Thymus (tissue), 14 donors: ENCODE measurements around the gene PBLD. TPM values are rescaled to one million over a fixed set of nuclear protein-coding genes. Genes with fewer than 3 reads are reported as not detected.

Experiments used
- DNase-seq, 9 donors: peaks; one replicate each; pipeline ENCODE4 v3.0.0-alpha.2; 2013; ENCODE audit warnings: low spot score in 9 of 9, low read depth in 6 of 9, missing footprints in 1 of 9
- H3K27ac ChIP-seq, 2 donors: one replicate each; pipeline ENCODE4 v1.5.1; 2013; ENCODE audit warnings: control low read depth in 1 of 2, low read depth in 1 of 2, low read length in 1 of 2, mild to moderate bottlenecking in 1 of 2, moderate library complexity in 1 of 2
- H3K27me3 ChIP-seq, 2 donors: one replicate each; pipeline ENCODE4 v1.5.1; 2013; ENCODE audit warnings: low read length in 1 of 2; ENCODE audit not compliant: control insufficient read depth in 2 of 2, insufficient read depth in 1 of 2
- H3K36me3 ChIP-seq, 2 donors: one replicate each; pipeline ENCODE4 v1.5.1; 2013; ENCODE audit warnings: low read length in 1 of 2, mild to moderate bottlenecking in 1 of 2, moderate library complexity in 1 of 2; ENCODE audit not compliant: control insufficient read depth in 2 of 2, insufficient read depth in 2 of 2
- H3K4me1 ChIP-seq, 2 donors: one replicate each; pipeline ENCODE4 v1.5.1; 2013; ENCODE audit warnings: low read length in 2 of 2; ENCODE audit not compliant: control insufficient read depth in 2 of 2, insufficient read depth in 2 of 2
- H3K4me3 ChIP-seq, 2 donors: one replicate each; pipeline ENCODE4 v1.5.1; 2013; ENCODE audit warnings: low read length in 2 of 2, control low read depth in 1 of 2, mild to moderate bottlenecking in 1 of 2
- H3K9me3 ChIP-seq, 2 donors: one replicate each; pipeline ENCODE4 v1.5.1; 2013; ENCODE audit warnings: low read length in 1 of 2, mild to moderate bottlenecking in 1 of 2; ENCODE audit not compliant: control insufficient read depth in 2 of 2, insufficient read depth in 1 of 2
- WGBS: extraction: QIAGEN DNeasy Blood & Tissue Kit; methylation state at CpG from one replicate; pipeline ENCODE4 v1.1.7; 2013; 5-methylcytosine and 5-hydroxymethylcytosine counted together
- long read RNA-seq, 10 donors: transcript quantifications; one replicate each; lab custom pipeline, GENCODE V29; 2026
- polyA plus RNA-seq: library from polyadenylated mRNA; stranded (reverse); fragments of 200-250 nt; gene quantifications from one replicate; pipeline ENCODE4 v1.2.3, GENCODE V29; 2013
- total RNA-seq: library from RNA; stranded (reverse); fragments of 120-200 nt; gene quantifications from one replicate; pipeline ENCODE4 v1.2.4, GENCODE V29; 2013
- donor health status: healthy.

The PBLD gene
- 1.7 TPM for total RNA-seq
- 2.5 TPM for polyA plus RNA-seq
- long read RNA-seq, donor 1 = 0 reads
- long read RNA-seq, donor 2 = 0 reads
- long read RNA-seq, donor 3, partial matches to known transcripts = 113 of 113 reads
- long read RNA-seq, donor 3, other reads (novel, unspliced or antisense) = 0 of 113 reads
- long read RNA-seq, donor 4, partial matches to known transcripts = 156 of 195 reads
- long read RNA-seq, donor 4, other reads (novel, unspliced or antisense) = 39 of 195 reads
- long read RNA-seq, donor 5, partial matches to known transcripts = 291 of 357 reads
- long read RNA-seq, donor 5, other reads (novel, unspliced or antisense) = 65 of 357 reads
- long read RNA-seq, donor 6 = 0 reads
- long read RNA-seq, donor 7, partial matches to known transcripts = 217 of 295 reads
- long read RNA-seq, donor 7, other reads (novel, unspliced or antisense) = 78 of 295 reads
- long read RNA-seq, donor 8 = 0 reads
- long read RNA-seq, donor 9, partial matches to known transcripts = 137 of 178 reads
- long read RNA-seq, donor 9, other reads (novel, unspliced or antisense) = 41 of 178 reads
- long read RNA-seq, donor 10, partial matches to known transcripts = 134 of 175 reads
- long read RNA-seq, donor 10, other reads (novel, unspliced or antisense) = 41 of 175 reads

DNA sequence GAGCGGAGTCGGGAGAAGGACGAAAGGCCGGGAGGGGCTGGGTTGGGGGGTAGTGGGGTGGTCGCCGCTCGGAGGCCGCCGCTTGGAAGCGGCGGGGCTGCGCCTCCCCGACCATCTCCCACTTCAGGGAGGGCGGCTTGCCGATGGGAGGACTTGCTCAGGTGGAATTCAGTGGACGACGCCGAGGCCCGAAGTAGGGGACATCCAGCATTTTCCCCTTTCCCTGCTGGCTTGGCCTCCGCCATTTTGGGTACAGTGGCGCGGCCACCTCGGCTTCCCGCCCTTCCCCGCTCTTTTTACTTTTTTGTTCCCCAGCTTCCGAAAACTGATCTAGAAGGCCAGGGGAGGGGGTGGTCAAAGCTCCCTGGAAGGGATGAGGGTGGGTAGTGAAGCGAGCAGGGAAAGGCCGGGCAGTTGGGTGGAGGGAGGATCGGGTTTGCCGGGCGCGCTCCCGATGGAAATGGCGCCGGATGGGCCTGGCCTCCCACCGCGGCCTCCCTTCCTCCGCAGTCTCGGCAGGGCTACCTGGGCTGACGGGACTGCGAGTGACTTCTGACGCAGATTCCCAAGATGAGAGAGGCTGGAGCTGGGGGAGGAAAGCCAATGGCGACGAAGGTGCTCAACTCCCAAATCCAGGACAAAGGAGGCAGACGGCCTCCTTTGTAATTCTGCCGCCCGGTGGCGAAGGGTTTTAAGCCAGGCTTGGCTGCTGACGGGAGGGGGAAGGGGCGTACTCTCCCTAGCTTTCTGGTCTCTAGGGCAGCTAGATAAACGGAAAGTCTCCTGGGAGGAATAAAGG is at the start of gene PBLD:
TSS of gene PBLD (minus strand) at position 670 of the 799 bp plus-strand sequence. CDS start 26,084 bp downstream, outside the sequence.
- peak within 1 kb of the TSS; percentile 88 to 99 for H3K4me3 ChIP-seq
- under 1% methylated on average over 51 of the region's 51 CpGs for WGBS
- H3K27ac ChIP-seq = peak within 1 kb of the TSS; percentile 100
- no peaks in the 10 kb centered on the region for H3K27me3 ChIP-seq
- H3K4me1 ChIP-seq = peaks cover 18 to 25% of the 10 kb centered on the region in 2 donors
- no peaks in the 10 kb centered on the region for H3K9me3 ChIP-seq
- peak in 7 of 9 donors; percentile 61 to 87 (median 67) for DNase-seq
- H3K36me3 ChIP-seq = peaks cover 0 to 11% of the 10 kb centered on the region in 2 donors

DNA sequence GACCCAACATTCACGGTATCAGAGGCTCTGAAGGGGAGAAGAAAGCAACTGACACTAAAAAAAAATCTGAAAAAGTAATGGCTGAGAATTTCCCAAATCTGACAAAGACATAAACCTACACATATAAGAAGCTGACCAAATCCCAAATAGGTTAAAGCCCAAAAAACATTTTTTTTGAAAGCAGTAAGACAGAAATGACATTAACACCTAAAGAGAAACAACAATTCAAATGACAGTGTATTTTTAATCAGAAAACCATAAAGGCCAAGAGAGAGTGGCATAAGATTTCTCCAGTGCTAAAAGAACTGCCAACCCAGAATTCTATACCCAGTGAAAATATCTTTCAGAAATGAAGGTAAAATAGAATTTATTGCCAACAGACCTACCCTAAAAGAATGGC is 38.9 kb upstream of the PBLD start:
- Histone ChIP-seq H3K36me3 (peaks cover 31 to 37% of the 10 kb centered on the region in 2 donors), H3K27me3 (no peaks in the 10 kb centered on the region), H3K4me1 (no peaks in the 10 kb centered on the region), H3K27ac (no peak overlapping the region), H3K4me3 (no peak overlapping the region), H3K9me3 (peaks cover 2 to 12% of the 10 kb centered on the region in 2 donors)
- DNase-seq = no peak
- 97% methylated on average over 1 of the region's 1 CpG for WGBS

DNA sequence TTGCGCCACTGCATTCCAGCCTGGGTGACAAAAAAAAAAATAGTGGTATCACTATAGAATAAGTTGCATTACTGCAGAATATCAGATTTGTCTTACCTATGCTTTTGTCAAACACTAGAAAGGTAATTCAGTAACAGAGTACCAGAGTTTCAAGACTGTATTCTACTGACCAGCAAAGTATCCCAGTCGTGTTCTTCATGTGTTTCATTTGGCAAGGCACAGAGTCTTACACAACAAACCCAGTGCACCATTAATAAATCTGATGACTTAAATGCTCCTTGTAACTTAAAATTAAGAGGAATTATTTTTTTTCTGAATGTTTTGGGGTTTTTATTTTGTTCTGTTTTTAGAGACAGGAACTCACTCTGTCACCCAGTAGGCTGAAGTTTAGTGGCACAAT is 34.4 kb upstream of the PBLD start:
- peaks cover 2 to 6% of the 10 kb centered on the region in 2 donors for H3K9me3 ChIP-seq
- 98% methylated on average over 2 of the region's 2 CpGs for WGBS
- no peak for DNase-seq
- no peak overlapping the region for H3K27ac ChIP-seq
- no peaks in the 10 kb centered on the region for H3K27me3 ChIP-seq
- H3K36me3 ChIP-seq = peaks cover 18 to 29% of the 10 kb centered on the region in 2 donors
- no peaks in the 10 kb centered on the region for H3K4me1 ChIP-seq
- H3K4me3 ChIP-seq = no peak overlapping the region

DNA sequence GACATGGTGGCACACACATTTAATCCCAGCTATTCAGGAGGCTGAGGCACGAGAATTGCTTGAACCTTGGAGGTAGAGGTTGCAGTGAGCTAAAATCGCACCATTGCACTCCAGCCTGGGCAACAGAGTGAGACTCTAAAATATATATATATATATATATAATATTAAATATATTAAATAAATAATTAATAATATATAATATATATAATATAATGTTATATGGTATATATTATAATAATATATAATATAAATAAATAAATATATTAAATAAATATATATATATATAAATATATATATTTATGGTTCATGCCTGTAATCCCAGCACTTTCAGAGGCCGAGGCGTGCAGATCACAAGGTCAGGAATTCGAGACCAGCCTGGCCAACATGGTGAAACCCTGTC is 33.9 kb upstream of the PBLD start:
- 99% methylated on average over 5 of the region's 5 CpGs for WGBS
- no peak for DNase-seq
- Histone ChIP-seq H3K27ac (no peak overlapping the region), H3K9me3 (peaks cover 0 to 3% of the 10 kb centered on the region in 2 donors), H3K36me3 (peaks cover 18 to 27% of the 10 kb centered on the region in 2 donors), H3K27me3 (no peaks in the 10 kb centered on the region), H3K4me3 (no peak overlapping the region), H3K4me1 (no peaks in the 10 kb centered on the region)

DNA sequence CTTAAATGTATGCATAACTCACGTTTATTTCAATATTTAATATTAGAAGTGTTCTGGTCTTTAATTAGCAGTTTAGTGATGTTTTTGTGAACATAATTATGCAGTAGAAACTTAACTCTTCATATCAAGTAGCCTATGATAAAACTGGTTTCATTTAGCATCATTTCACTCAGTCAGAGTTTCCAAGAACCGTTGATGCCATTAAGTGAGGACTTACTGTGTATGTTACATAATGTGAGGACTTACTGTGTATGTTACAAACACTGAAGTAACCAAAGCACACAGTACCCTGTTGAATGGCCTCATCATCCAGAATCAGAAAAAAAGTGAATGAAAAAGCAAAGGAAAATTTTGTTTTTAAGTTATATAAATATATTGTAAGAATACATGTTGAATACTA is 32.9 kb upstream of the PBLD start:
- peaks cover 14 to 22% of the 10 kb centered on the region in 2 donors for H3K36me3 ChIP-seq
- no peaks in the 10 kb centered on the region for H3K27me3 ChIP-seq
- no peak for DNase-seq
- no peak overlapping the region for H3K27ac ChIP-seq
- 71% methylated on average over 2 of the region's 2 CpGs for WGBS
- H3K9me3 ChIP-seq = no peaks in the 10 kb centered on the region
- no peak overlapping the region for H3K4me3 ChIP-seq
- H3K4me1 ChIP-seq = no peaks in the 10 kb centered on the region

DNA sequence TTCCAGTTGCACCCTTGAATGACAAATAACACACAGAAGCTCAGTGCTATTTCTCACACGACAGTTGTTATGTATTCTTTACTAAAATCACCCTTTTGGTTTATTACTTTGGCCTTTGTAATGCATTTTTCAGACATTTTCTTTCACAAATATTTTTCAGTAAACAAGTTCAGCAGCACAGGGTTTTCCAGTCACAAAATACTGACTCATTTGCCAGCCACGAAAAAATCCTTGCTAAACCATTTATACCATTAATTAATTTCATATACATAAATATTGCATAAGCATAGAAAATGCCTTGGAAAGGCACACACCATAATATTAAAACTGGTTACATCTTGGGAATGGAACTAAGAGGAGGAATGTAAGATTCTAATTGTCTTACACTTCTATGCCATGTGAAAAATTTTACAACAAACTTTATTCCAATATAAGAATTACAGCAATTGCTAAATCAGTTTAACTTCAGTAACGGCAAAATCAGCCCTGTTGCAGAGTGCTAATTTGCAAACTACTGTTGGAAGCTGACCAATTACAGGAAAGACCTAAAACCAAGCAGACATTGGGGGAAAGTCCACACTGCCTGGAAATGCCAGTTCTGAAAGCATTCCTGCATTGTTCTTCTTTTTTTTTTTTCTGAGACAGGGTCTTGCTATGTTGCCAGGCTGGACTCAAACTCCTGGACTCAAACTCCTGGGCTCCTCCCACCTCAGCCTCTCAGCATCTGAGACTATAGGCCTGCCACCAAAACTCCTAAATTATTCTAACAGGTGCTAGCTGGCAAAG is 31.6 kb upstream of the PBLD start:
- H3K9me3 ChIP-seq = no peaks in the 10 kb centered on the region
- no peaks in the 10 kb centered on the region for H3K27me3 ChIP-seq
- H3K27ac ChIP-seq = no peak overlapping the region
- H3K36me3 ChIP-seq = peaks cover 10 to 18% of the 10 kb centered on the region in 2 donors
- WGBS = 97% methylated on average over 3 of the region's 3 CpGs
- no peak for DNase-seq
- H3K4me1 ChIP-seq = no peaks in the 10 kb centered on the region
- no peak overlapping the region for H3K4me3 ChIP-seq

DNA sequence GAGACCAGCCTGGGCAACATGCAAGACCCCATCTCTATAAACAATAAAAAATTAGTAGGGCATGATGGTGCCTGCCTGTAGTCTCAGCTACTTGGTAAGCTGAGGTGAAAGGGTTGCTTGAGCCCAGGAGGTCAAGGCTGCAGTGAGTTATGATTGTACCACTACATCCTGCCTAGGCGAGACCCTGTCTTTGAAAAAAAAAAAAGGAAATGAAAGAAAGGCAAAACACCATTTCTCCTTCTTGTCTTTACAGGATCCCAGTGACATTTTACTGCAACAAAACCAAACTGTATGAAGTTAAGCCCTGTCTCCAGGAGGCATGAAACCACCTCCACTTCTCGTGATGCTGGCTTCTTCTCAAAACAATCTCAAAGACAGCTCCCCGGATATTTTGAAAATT is 29.9 kb upstream of the PBLD start:
- Histone ChIP-seq H3K9me3 (no peaks in the 10 kb centered on the region), H3K27me3 (no peaks in the 10 kb centered on the region), H3K27ac (no peak overlapping the region), H3K4me1 (no peaks in the 10 kb centered on the region), H3K4me3 (no peak overlapping the region), H3K36me3 (peaks cover 17% of the 10 kb centered on the region in 2 donors)
- no peak for DNase-seq
- WGBS = 95% methylated on average over 3 of the region's 3 CpGs

DNA sequence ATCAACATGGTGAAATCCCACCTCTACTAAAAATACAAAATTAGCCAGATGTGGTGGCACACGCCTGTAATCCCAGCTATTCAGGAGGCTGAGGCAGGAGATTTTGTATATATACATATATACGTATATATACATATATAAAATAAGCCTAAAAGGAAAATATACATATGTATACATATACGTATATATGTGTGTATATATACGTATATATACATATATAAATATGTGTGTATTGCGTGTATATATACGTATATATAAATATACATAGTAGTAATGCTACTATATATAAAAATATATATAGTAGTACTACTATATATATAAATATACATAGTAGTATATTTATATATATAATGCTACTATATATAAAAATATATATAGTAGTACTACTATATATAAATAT is 26.5 kb upstream of the PBLD start:
- 98% methylated on average over 6 of the region's 6 CpGs for WGBS
- DNase-seq = no peak
- Histone ChIP-seq H3K27ac (no peak overlapping the region), H3K9me3 (no peaks in the 10 kb centered on the region), H3K4me1 (no peaks in the 10 kb centered on the region), H3K36me3 (peaks cover 21 to 35% of the 10 kb centered on the region in 2 donors), H3K27me3 (no peaks in the 10 kb centered on the region), H3K4me3 (no peak overlapping the region)
